Keratinocyte (primary cell): ENCODE measurements around the gene XKR8. TPM values are rescaled to one million over a fixed set of nuclear protein-coding genes. Genes with fewer than 3 reads are reported as not detected.

ENCODE experiments used
- DNase-seq: peaks from one replicate; pipeline ENCODE4 v3.0.0-alpha.2; 2011; ENCODE audit warnings: low read depth, missing footprints, low spot score
- FAIRE-seq: peaks from 2 replicates; lab custom pipeline; 2011; peaks lifted over from hg19 to GRCh38; lab: Jason Lieb, UNC
- H2AFZ ChIP-seq: 2 replicates; pipeline ENCODE4 v1.6.0; 2012; ENCODE audit warnings: low read length, control low read depth, inconsistent platforms; ENCODE audit not compliant: control insufficient read depth
- H3K27ac ChIP-seq: 2 replicates; pipeline ENCODE4 v1.5.1; 2011; ENCODE audit warnings: low read length; ENCODE audit not compliant: control insufficient read depth, insufficient read depth
- H3K27me3 ChIP-seq: 3 replicates; pipeline ENCODE4 v1.6.0; 2011; ENCODE audit warnings: low read length; ENCODE audit not compliant: control insufficient read depth, insufficient read depth; ENCODE audit errors: extremely low read depth
- H3K36me3 ChIP-seq, 2 experiments: 2 replicates in 1 of 2; 3 replicates in 1 of 2; pipeline ENCODE4 v1.5.1; 2011; ENCODE audit warnings: low read length in 2 of 2, mild to moderate bottlenecking in 1 of 2; ENCODE audit not compliant: control insufficient read depth in 2 of 2, insufficient read depth in 2 of 2; ENCODE audit errors: extremely low read depth in 1 of 2
- H3K4me1 ChIP-seq: 3 replicates; pipeline ENCODE4 v1.5.1; 2011; ENCODE audit warnings: low read length; ENCODE audit not compliant: control insufficient read depth, insufficient read depth; ENCODE audit errors: extremely low read depth
- H3K4me2 ChIP-seq: 3 replicates; pipeline ENCODE4 v1.6.0; 2011; ENCODE audit warnings: low read depth, low read length; ENCODE audit not compliant: control insufficient read depth, insufficient read depth; ENCODE audit errors: extremely low read depth
- H3K4me3 ChIP-seq, 3 experiments: fragments of 200-600 bp in 1 of 3; sonication (generic) in 1 of 3; 2 replicates in 2 of 3; 3 replicates in 1 of 3; pipeline ENCODE4 v1.5.1; 2011 to 2016; ENCODE audit warnings: low read length in 3 of 3, mild to moderate bottlenecking in 3 of 3, control low read depth in 2 of 3, inconsistent platforms in 1 of 3, low read depth in 1 of 3, mixed read lengths in 1 of 3, mixed run types in 1 of 3, moderate library complexity in 1 of 3; ENCODE audit not compliant: control insufficient read depth in 2 of 3, insufficient read depth in 2 of 3; ENCODE audit errors: extremely low read depth in 1 of 3
- H3K79me2 ChIP-seq: 2 replicates; pipeline ENCODE4 v1.6.0; 2012; ENCODE audit warnings: low read length; ENCODE audit not compliant: control insufficient read depth, insufficient read depth
- H3K9ac ChIP-seq: 3 replicates; pipeline ENCODE4 v1.6.0; 2011; ENCODE audit warnings: low read length; ENCODE audit not compliant: control insufficient read depth, insufficient read depth; ENCODE audit errors: extremely low read depth
- H3K9me1 ChIP-seq: 3 replicates; pipeline ENCODE4 v1.6.0; 2011; ENCODE audit warnings: low read length; ENCODE audit not compliant: control insufficient read depth, insufficient read depth; ENCODE audit errors: extremely low read depth
- H3K9me3 ChIP-seq: 2 replicates; pipeline ENCODE4 v1.5.1; 2012; ENCODE audit warnings: low read depth, low read length; ENCODE audit not compliant: control insufficient read depth
- H4K20me1 ChIP-seq: 3 replicates; pipeline ENCODE4 v1.6.0; 2011; ENCODE audit warnings: low read length; ENCODE audit not compliant: control insufficient read depth, insufficient read depth; ENCODE audit errors: extremely low read depth
- CTCF ChIP-seq, 3 experiments: IDR thresholded peaks in 1 of 3; conservative IDR thresholded peaks in 1 of 3; optimal IDR thresholded peaks in 1 of 3; 2 replicates in 2 of 3; 3 replicates in 1 of 3; pipeline versions ENCODE3 to v1.5.1; 2011; ENCODE audit warnings: low read length in 3 of 3, mild to moderate bottlenecking in 3 of 3, moderate library complexity in 2 of 3, control low read depth in 1 of 3, inconsistent platforms in 1 of 3; ENCODE audit not compliant: insufficient read depth in 2 of 3; ENCODE audit errors: extremely low read depth in 1 of 3
- EZH2 ChIP-seq: IDR thresholded peaks from one replicate; pipeline ENCODE4 v1.6.1; 2012; ENCODE audit warnings: inconsistent platforms, mild to moderate bottlenecking, low read length, moderate library complexity
- dilution Hi-C: fragments of 300-500 bp; cut with MboI; formaldehyde crosslinking; loops from one replicate; pipeline ENCODE4 v1.7.0; 2020; ENCODE audit warnings: low sequenced_read_pairs; ENCODE audit not compliant: extremely low pct_ligation_motif_present
- polyA plus RNA-seq, 5 experiments: library from polyadenylated mRNA; depleted of rRNA in 3 of 5; stranded (reverse) in 3 of 5; stranded (forward) in 1 of 5; unstranded in 1 of 5; fragments of >200 nt; gene quantifications; 1 replicate in 1 of 5; 2 replicates in 3 of 5; 3 replicates in 1 of 5; pipeline versions ENCODE4 v1.2.1 to v1.2.3, GENCODE V29; 2011 to 2012; ENCODE audit warnings: missing spikeins in 2 of 5, low read depth in 1 of 5, low replicate concordance in 1 of 5

XKR8 gene
- polyA plus RNA-seq, 1 donor (not counting 4 experiments of a cell fraction or from before 2014, with no cell fraction given) = 3.2 TPM

DNA sequence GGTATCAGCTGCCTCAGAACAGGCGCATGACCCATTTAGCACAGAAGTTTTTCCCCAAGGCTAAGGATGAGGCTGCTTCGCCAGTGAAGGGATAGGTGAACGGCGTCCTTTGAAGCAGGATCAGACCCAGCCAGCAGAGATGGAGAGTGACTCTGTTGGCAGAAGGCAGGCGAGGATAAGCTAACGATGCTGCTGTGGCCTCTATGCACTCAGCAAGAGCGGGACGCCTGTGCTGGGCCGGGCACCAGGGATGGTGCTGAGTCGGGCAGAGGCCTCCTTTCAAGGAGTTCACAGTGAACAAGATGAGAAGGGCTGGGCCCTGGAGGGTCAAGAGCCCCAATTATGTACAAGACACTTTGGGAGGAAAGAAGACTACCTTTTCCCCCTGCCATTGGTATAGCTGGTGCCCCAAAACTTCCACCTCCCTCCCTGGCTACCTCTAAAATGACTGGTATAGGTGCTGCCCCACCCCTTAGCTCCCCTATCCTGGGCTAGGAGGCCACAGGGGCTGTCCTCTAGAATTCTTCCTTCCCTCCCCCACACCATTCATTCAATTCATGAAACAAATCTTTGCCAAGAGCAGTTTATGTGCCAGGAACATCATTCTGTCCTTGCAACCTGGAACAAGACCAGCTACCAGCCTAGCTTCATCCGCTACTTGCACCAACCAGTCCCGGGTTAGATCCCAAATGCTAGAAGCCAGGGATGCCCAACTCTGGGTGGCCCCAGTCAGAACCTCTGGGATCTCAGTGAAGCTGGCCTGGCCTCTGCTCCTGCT is 7.5 kb downstream of the XKR8 start:
- FAIRE-seq = no peak
- Histone ChIP-seq H3K9ac (no peak overlapping the region), H3K9me3 (no peaks in the 10 kb centered on the region), H4K20me1 (no peaks in the 10 kb centered on the region), H3K4me3 (no peak overlapping the region), H3K27ac (no peak overlapping the region), H3K4me1 (peaks cover 7% of the 10 kb centered on the region), H3K36me3 (peaks cover 7 to 10% of the 10 kb centered on the region in 2 experiments), H2AFZ (no peak overlapping the region), H3K27me3 (no peaks in the 10 kb centered on the region), H3K79me2 (no peaks in the 10 kb centered on the region), H3K4me2 (no peak overlapping the region), H3K9me1 (no peaks in the 10 kb centered on the region)
- DNase-seq = no peak
- dilution Hi-C loops = no loop called here
- no peak for TF ChIP-seq CTCF (optimal IDR thresholded peaks at IDR 0.05 in 1 of 3, IDR thresholded peaks at IDR 0.05 in 1 of 3, conservative IDR thresholded peaks at IDR 0.05 in 1 of 3; ENCODE audit: extremely low read depth in 1 of 3, insufficient read depth in 2 of 3, low read length in 3 of 3)
- TF ChIP-seq EZH2 = no peak

GRCh38 chr1:27967884-27968466 is 8.2 kb downstream of the XKR8 start:
- DNase-seq = no peak
- Histone ChIP-seq H2AFZ (no peak overlapping the region), H3K4me3 (no peak overlapping the region), H3K9ac (no peak overlapping the region), H4K20me1 (no peaks in the 10 kb centered on the region), H3K4me2 (no peak overlapping the region), H3K9me3 (no peaks in the 10 kb centered on the region), H3K79me2 (no peaks in the 10 kb centered on the region), H3K4me1 (peaks cover 7% of the 10 kb centered on the region), H3K9me1 (no peaks in the 10 kb centered on the region), H3K27me3 (no peaks in the 10 kb centered on the region), H3K36me3 (peaks cover 7 to 10% of the 10 kb centered on the region in 2 experiments), H3K27ac (no peak overlapping the region)
- TF ChIP-seq EZH2 (no peak), CTCF (optimal IDR thresholded peaks at IDR 0.05 in 1 of 3, IDR thresholded peaks at IDR 0.05 in 1 of 3, conservative IDR thresholded peaks at IDR 0.05 in 1 of 3; ENCODE audit: extremely low read depth in 1 of 3, insufficient read depth in 2 of 3, low read length in 3 of 3) (no peak)
- dilution Hi-C loops = no loop called here
- no peak for FAIRE-seq
